ENCODE measurements around the gene RTP5.
"Not testable (repeated sequence)": the region's sequence is repeated elsewhere in the genome, so short reads cannot be mapped to it uniquely, and the experiment has no call there.

RTP5 gene

GRCh38 chr2:241913703-241914102 lies 44.2 kb downstream of the RTP5 start:
- DNase-seq (ENCODE audit: insufficient read length, low spot score) (no peak), FAIRE-seq (no peak)

- FAIRE-seq (no peak), DNase-seq (ENCODE audit: insufficient read length, low spot score) (no peak)
Observed at GRCh38 chr2:241914542-241914941, 45.0 kb downstream of the RTP5 start.

GRCh38 chr2:241921631-241922030 lies 52.1 kb downstream of the RTP5 start:
- not testable (repeated sequence) for FAIRE-seq

GRCh38 chr2:241922411-241922810 lies 52.9 kb downstream of the RTP5 start:
- DNase-seq (ENCODE audit: insufficient read length, low spot score) = no peak
- FAIRE-seq = no peak

More at GRCh38 chr2:241921631-241922030, 52.1 kb downstream of the RTP5 start:
- DNase-seq (ENCODE audit: insufficient read length, low spot score) = not testable (repeated sequence)

- not testable (repeated sequence) for FAIRE-seq; DNase-seq (ENCODE audit: insufficient read length, low spot score)
Observed at GRCh38 chr2:241922816-241923601, 53.5 kb downstream of the RTP5 start.
